Medulla oblongata (tissue), 1 donor: ENCODE results near the gene KIF21A.

ENCODE experiments used
- DNase-seq: peaks from one replicate; pipeline ENCODE4 v3.0.0-alpha.2; 2015; ENCODE audit errors: extremely low spot score

KIF21A gene

DNA sequence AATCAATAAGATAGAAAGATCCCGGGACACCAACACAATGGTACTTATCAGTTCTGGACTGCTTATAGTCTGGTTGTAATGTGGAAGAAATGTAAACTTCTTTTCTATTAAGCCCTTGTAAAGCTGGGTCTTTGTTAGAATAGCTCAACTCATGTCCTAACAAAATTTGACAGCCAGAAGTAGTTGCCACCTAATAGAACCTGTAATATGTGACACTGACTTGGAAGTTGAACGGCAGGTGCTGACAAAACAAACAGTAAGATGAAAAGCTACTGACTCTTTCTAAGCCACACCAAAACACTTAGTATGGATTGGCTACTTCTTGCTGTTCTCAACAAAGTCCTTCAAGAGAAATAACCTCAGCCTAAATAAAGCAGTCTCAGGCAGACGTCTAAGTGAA, 56.6 kb downstream of the KIF21A start:
- DNase-seq = no peak

GRCh38 chr12:39383114-39383513, 59.8 kb downstream of the KIF21A start:
- no peak for DNase-seq

- DNase-seq = no peak
Observed at GRCh38 chr12:39380090-39380489, 62.8 kb downstream of the KIF21A start.

DNA sequence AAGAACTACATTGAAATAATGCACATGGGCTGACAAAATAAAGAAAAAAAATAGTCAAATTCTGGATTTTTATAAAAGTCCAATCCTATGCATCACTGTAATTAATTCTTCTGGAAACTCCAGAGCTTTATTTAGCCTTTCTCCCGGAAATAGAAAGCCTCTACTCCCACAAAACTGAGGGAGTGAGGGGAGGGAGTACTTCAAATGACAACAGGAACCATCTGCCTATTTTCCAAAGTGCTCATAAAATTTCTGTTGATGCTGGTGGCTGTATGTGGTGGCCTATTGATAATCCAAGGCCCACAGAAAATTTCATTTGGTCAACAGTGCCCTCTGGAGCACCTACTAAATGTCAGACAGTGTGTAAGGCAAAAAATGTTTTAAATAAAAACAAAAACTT, 64.6 kb downstream of the KIF21A start:
- no peak for DNase-seq

DNA sequence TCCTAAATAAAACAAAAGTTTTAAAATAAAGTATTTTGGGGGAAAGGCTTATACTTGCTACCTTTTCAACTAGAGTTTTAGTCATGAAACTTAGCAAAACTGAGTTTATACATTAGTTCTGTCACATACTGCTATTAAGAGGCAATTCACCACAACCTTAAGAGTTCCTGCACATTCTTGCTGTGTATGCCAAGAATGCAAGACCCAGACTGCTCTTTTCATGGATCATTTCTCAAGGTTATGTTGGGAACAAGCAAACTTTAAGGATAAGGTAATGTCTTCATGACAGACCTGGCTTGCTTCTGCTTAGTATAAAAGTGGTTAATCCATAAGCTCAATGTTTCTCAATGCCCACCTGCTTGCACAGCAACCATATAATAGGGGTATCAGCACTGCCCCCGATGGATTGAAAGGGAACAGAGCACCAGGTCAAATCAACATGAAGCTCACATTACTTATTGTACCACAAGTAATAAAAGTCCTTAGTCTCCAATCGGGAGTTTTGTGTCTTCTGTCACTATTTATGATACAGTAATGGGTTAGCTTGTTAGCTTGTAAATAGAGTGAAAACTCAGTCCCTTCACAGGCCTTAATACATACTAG, 67.6 kb downstream of the KIF21A start:
- DNase-seq = no peak

GRCh38 chr12:39372929-39373328, 70.0 kb downstream of the KIF21A start:
- DNase-seq = no peak

DNA sequence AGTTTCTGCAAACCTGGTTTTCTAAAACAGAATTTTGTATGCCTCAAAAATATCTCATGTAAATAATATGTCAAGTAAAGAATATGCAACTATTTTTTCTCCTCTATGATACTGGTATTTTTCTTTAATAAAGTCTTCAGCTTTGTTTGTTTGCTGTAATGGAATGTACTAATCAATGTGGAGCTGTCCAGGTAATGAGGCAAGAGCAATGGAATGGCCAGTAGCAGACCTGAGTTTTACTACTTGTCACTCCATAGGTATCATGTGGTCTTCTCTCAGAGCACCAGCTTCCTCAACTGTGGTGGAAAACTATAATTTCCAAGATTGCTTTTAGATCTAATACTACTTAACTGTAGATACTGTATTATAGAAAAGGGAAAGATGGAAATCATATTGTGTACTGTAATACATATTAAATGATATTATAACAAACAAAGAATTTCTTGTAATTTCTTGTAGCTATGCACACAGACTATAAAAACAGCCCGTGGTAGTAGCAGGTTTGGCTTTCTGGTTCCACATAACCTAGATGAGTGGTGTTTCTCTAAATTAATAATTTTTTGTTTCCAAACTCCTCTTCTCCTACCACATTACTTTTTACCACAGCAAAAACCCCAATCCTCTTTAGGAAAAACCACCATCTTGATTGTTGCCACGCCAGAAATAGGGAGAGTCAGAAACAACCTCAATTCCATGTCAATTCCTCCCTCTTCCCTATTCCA, 70.6 kb downstream of the KIF21A start:
- DNase-seq = no peak

GRCh38 chr12:39369756-39370155, 73.2 kb downstream of the KIF21A start:
- no peak for DNase-seq

DNA sequence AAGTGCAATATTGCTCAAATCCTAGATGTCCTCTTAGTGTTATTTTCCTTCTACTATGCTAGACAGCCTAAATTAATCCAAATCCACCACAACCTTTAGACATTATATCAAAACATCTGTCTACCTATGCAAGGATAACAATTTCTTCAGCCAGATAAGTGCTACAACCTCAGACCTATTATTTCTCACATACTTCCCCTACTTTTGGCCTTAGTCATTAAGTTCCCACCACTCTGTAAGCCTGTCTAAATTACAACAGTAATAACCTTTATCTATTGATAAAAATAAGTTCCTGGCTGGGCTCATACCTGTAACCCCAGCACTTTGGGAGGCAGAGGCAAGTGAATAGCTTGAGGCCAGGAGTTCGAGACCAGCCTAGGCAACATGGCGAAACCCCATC, 74.0 kb downstream of the KIF21A start:
- DNase-seq = no peak

GRCh38 chr12:39368096-39368495, 74.8 kb downstream of the KIF21A start:
- DNase-seq = no peak

DNA sequence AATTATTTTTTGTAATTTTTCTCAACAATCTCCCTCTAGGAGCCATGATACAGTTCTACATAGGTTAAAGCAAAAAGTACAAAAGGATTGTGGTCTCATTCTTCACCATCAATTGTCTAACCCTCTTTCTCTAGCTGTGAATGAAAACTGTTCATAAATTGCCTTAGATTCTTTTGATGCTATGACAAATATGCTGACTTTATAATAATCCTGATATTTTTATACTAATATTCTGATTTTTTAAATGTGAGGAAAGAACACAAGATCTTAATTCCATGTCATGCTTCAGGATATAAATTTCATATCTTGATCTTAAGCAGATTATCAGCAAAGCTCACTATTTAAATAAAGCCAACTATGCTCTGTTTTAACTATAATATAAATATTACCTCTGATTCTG, 75.4 kb downstream of the KIF21A start:
- DNase-seq = no peak

- DNase-seq = no peak
Observed at GRCh38 chr12:39365364-39366001, 77.4 kb downstream of the KIF21A start.

GRCh38 chr12:39364196-39364595, 78.7 kb downstream of the KIF21A start:
- DNase-seq = no peak

DNA sequence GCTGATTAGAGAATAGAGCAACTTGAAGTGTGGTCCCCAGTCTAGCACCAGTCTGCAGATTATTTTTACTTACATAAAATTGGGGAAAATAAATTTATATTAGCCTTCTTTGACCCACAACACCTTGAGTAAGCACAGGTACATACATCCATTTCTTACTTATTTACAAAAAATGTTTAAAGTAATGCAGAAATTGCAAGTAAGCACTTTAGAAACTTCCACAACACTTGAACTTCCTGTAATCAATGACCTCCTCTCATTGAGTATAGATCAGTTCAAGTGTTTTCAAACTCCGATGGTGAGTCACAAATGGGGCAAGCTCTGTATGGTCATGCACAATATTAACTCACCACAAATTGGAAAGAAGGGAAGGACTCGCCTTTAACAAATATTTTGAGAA, 83.3 kb downstream of the KIF21A start:
- DNase-seq = no peak

GRCh38 chr12:39357041-39357440, 85.9 kb downstream of the KIF21A start:
- DNase-seq = no peak

DNA sequence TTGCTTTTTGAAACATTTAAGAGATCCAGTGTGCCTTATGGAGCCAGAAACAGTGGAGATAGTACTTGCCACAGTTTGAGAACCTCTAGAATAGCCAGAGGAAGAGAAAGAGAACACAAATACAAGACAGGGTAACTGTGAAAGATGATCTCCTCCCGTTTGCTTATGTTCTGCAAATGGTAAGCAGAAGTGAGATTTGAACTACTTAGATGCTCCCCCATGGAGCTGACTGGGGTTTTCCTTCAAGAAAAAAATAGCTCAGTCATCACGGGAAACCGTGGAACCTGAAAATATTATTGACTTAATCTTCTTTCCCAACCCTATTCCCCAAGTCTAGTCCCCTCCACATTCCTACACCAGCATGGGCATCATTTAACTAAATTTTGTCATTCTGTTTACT, 87.1 kb downstream of the KIF21A start:
- no peak for DNase-seq

- no peak for DNase-seq
Observed at GRCh38 chr12:39354955-39355354, 88.0 kb downstream of the KIF21A start.

- no peak for DNase-seq
Observed at GRCh38 chr12:39352471-39353017, 90.4 kb downstream of the KIF21A start.

DNA sequence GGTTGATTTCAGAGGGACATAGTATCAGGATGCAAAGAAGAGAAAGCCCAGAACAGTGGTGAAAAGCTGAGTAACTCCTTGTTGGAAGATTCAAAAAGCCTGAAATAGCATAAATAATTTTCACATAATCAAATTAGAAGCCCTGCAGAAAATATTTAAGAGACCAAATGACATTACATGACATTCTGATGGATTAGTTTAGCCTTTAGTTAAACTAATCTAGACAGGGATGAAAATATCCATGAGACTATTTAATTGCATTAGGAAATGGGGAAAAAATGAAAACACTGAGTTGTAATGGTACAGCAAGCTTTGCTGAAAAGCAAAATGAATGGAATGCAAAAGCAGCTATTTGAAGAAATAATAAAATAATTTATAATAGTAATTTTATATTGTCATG, 91.8 kb downstream of the KIF21A start:
- DNase-seq = no peak

GRCh38 chr12:39348941-39349626, 93.8 kb downstream of the KIF21A start:
- DNase-seq = no peak

GRCh38 chr12:39348523-39348922, 94.4 kb downstream of the KIF21A start:
- DNase-seq = no peak

DNA sequence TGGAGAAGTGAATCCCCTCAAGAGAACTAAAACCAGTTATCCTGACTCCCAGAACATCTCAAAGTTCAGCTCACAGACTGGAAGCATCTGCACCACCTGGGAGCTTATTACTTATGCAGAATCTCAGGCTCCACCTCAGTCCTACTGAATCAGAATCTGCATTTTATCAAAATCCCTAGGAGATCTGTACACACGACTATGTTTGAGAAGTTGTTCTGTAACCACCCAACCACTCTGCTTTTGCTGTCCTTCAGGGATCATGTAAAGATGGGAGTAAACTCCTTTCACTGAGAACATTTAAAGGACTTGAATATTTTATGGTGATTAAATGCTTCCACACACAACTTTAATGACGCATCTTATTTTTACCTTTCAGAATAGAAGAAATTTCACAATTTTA, 98.0 kb downstream of the KIF21A start:
- DNase-seq = no peak
